A673 (cell line): ENCODE measurements around the gene DHRS7C.

Experiments used
- CTCF ChIP-seq: fragments of 300-800, 200-600 bp; sonication (generic); conservative IDR thresholded peaks from 2 replicates; pipeline ENCODE4 v1.5.1; 2017; ENCODE audit warnings: low read depth, mild to moderate bottlenecking, antibody characterized with exemption, low read length, moderate library complexity, mixed read lengths
- EZH2 ChIP-seq: fragments of 200-600 bp; sonication (generic); IDR thresholded peaks from 2 replicates; pipeline ENCODE4 v1.6.1; 2017; ENCODE audit warnings: borderline replicate concordance, low read depth, mild to moderate bottlenecking, mixed read lengths, antibody characterized with exemption, low read length; ENCODE audit not compliant: poor library complexity, severe bottlenecking

GRCh38 chr17:9810100-9810949, 18.9 kb upstream of the DHRS7C start:
- TF ChIP-seq CTCF (no peak), EZH2 (no peak)
